ENCODE results near the gene CHDH.

Gene CHDH

GRCh38 chr3:53833053-53833645, 13.1 kb downstream of the CHDH start:
- POLR2A ChIA-PET = no interaction called here
- CTCF ChIA-PET = no interaction called here
- no peak overlapping the region for H3K4me3 ChIP-seq (ENCODE audit: low read depth, low read length)
- TF ChIP-seq CTCF (IDR thresholded peaks at IDR 0.05; ENCODE audit: insufficient read depth, low read length, missing control alignments) = no peak
- no peak for DNase-seq (ENCODE audit: low read depth, low spot score)

GRCh38 chr3:53830944-53831343, 15.3 kb downstream of the CHDH start:
- POLR2A ChIA-PET = no interaction called here
- CTCF ChIA-PET = no interaction called here

GRCh38 chr3:53829605-53830004, 16.6 kb downstream of the CHDH start:
- POLR2A ChIA-PET = no interaction called here
- no peak overlapping the region for H3K4me3 ChIP-seq (ENCODE audit: low read depth, low read length)
- no peak for DNase-seq (ENCODE audit: low read depth, low spot score)
- TF ChIP-seq CTCF (IDR thresholded peaks at IDR 0.05; ENCODE audit: insufficient read depth, low read length, missing control alignments) = no peak
- CTCF ChIA-PET = no interaction called here

More at GRCh38 chr3:53830944-53831343, 15.3 kb downstream of the CHDH start:
- DNase-seq (ENCODE audit: low read depth, low spot score) = no peak
- H3K4me3 ChIP-seq (ENCODE audit: low read depth, low read length) = no peak overlapping the region
- no peak for TF ChIP-seq CTCF (IDR thresholded peaks at IDR 0.05; ENCODE audit: insufficient read depth, low read length, missing control alignments)

- H3K4me3 ChIP-seq (ENCODE audit: low read depth, low read length) = no peak overlapping the region
- ChIA-PET POLR2A (no interaction called here), CTCF (no interaction called here)
- DNase-seq (ENCODE audit: low read depth, low spot score) = no peak
- no peak for TF ChIP-seq CTCF (IDR thresholded peaks at IDR 0.05; ENCODE audit: insufficient read depth, low read length, missing control alignments)
Measured at GRCh38 chr3:53828581-53828980, 17.6 kb downstream of the CHDH start.

- no peak for DNase-seq (ENCODE audit: low read depth, low spot score)
- no peak for TF ChIP-seq CTCF (IDR thresholded peaks at IDR 0.05; ENCODE audit: insufficient read depth, low read length, missing control alignments)
- POLR2A ChIA-PET = no interaction called here
- H3K4me3 ChIP-seq (ENCODE audit: low read depth, low read length) = no peak overlapping the region
- CTCF ChIA-PET = no interaction called here
Measured at GRCh38 chr3:53826048-53826447, 20.2 kb downstream of the CHDH start.

GRCh38 chr3:53824795-53825194, 21.4 kb downstream of the CHDH start:
- H3K4me3 ChIP-seq (ENCODE audit: low read depth, low read length) = no peak overlapping the region
- no peak for DNase-seq (ENCODE audit: low read depth, low spot score)
- ChIA-PET POLR2A (no interaction called here), CTCF (no interaction called here)
- TF ChIP-seq CTCF (IDR thresholded peaks at IDR 0.05; ENCODE audit: insufficient read depth, low read length, missing control alignments) = no peak

Data from AG04449 (cell line).